Measurements from ENCODE around the gene TEDDM1. TPM values are rescaled to one million over a fixed set of nuclear protein-coding genes. Genes with fewer than 3 reads are reported as not detected.
A peak's percentile ranks its signal among the peaks of the same experiment; 100 is the strongest.

Gene TEDDM1
- total RNA-seq, 6 experiments from 2014 or later = not detected

- no peaks in the 10 kb centered on the region for H3K9me3 Mint-ChIP-seq
- peaks cover 7% of the 10 kb centered on the region; the same call in 1 of the 2 replicates for H3K36me3 Mint-ChIP-seq (ENCODE audit: low read depth)
- TF ChIP-seq CTCF (IDR thresholded peaks at IDR 0.05) = no peak
- no peak overlapping the region for H3K27ac Mint-ChIP-seq
- no peak overlapping the region for H3K4me3 Mint-ChIP-seq
- H3K4me1 Mint-ChIP-seq (ENCODE audit: low read depth) = peaks cover 15% of the 10 kb centered on the region
- DNase-seq = peak; percentile 14
- peaks cover 5% of the 10 kb centered on the region; the same call in 1 of the 2 replicates for H3K27me3 Mint-ChIP-seq (ENCODE audit: insufficient read depth)
Observed at GRCh38 chr1:182376936-182377574, 23.4 kb downstream of the TEDDM1 start.

- H3K4me3 Mint-ChIP-seq = no peak overlapping the region
- DNase-seq = no peak
- H3K27ac Mint-ChIP-seq = no peak overlapping the region
- no peak for TF ChIP-seq CTCF (IDR thresholded peaks at IDR 0.05)
- H3K4me1 Mint-ChIP-seq (ENCODE audit: low read depth) = peaks cover 15% of the 10 kb centered on the region
- H3K9me3 Mint-ChIP-seq = no peaks in the 10 kb centered on the region
- peaks cover 5% of the 10 kb centered on the region; the same call in 1 of the 2 replicates for H3K27me3 Mint-ChIP-seq (ENCODE audit: insufficient read depth)
- H3K36me3 Mint-ChIP-seq (ENCODE audit: low read depth) = no peaks in the 10 kb centered on the region
Observed at GRCh38 chr1:182374101-182374834, 26.2 kb downstream of the TEDDM1 start.

GRCh38 chr1:182370532-182370931 lies 29.9 kb downstream of the TEDDM1 start:
- Mint-ChIP-seq H3K27ac (no peak overlapping the region), H3K4me3 (no peak overlapping the region), H3K27me3 (ENCODE audit: insufficient read depth) (peaks cover 20% of the 10 kb centered on the region), H3K36me3 (ENCODE audit: low read depth) (no peaks in the 10 kb centered on the region), H3K9me3 (no peaks in the 10 kb centered on the region), H3K4me1 (ENCODE audit: low read depth) (peaks cover 11% of the 10 kb centered on the region; the same call in 1 of the 2 replicates)
- DNase-seq = no peak
- no peak for TF ChIP-seq CTCF (IDR thresholded peaks at IDR 0.05)

- H3K36me3 Mint-ChIP-seq (ENCODE audit: low read depth) = no peaks in the 10 kb centered on the region
- DNase-seq = no peak
- H3K4me1 Mint-ChIP-seq (ENCODE audit: low read depth) = peaks cover 11% of the 10 kb centered on the region; the same call in 1 of the 2 replicates
- TF ChIP-seq CTCF (IDR thresholded peaks at IDR 0.05) = no peak
- H3K9me3 Mint-ChIP-seq = no peaks in the 10 kb centered on the region
- H3K4me3 Mint-ChIP-seq = no peak overlapping the region
- no peak overlapping the region for H3K27ac Mint-ChIP-seq
- peaks cover 26% of the 10 kb centered on the region for H3K27me3 Mint-ChIP-seq (ENCODE audit: insufficient read depth)
Observed at GRCh38 chr1:182368903-182369302, 31.6 kb downstream of the TEDDM1 start.

- H3K27ac Mint-ChIP-seq = no peak overlapping the region
- no peaks in the 10 kb centered on the region for H3K36me3 Mint-ChIP-seq (ENCODE audit: low read depth)
- H3K4me1 Mint-ChIP-seq (ENCODE audit: low read depth) = peaks cover 11% of the 10 kb centered on the region; the same call in 1 of the 2 replicates
- no peaks in the 10 kb centered on the region for H3K9me3 Mint-ChIP-seq
- H3K4me3 Mint-ChIP-seq = no peak overlapping the region
- DNase-seq = no peak
- H3K27me3 Mint-ChIP-seq (ENCODE audit: insufficient read depth) = peaks cover 26% of the 10 kb centered on the region
- no peak for TF ChIP-seq CTCF (IDR thresholded peaks at IDR 0.05)
Observed at GRCh38 chr1:182368358-182368757, 32.1 kb downstream of the TEDDM1 start.

Measured in HFFc6 (cell line).